A673 (cell line): ENCODE data around the gene IQGAP3. TPM values are rescaled to one million over a fixed set of nuclear protein-coding genes. Genes with fewer than 3 reads are reported as not detected.

Source experiments
- BruUV-seq: library from RNA; stranded (reverse); fragments of 400-500 nt; replicated peaks from 2 replicates; lab custom pipeline; 2021; lab: Mats Ljungman, UMichigan
- CTCF ChIA-PET: fragments of 300-600 bp; sonication (Branson Sonifier 250); formaldehyde crosslinking; loops from one replicate; lab custom pipeline; 2022; ENCODE audit warnings: antibody characterized with exemption; lab: Charles Lee
- POLR2A ChIA-PET: fragments of 300-600 bp; sonication (Branson Sonifier 250); formaldehyde crosslinking; loops from one replicate; lab custom pipeline; 2022; ENCODE audit warnings: antibody characterized with exemption; ENCODE audit not compliant: low non-redundant PET; lab: Charles Lee
- DNase-seq: peaks from one replicate; pipeline ENCODE4 v3.0.0-alpha.2; 2015; ENCODE audit warnings: low spot score
- H3K27ac ChIP-seq: fragments of 200-600 bp; sonication (generic); 2 replicates; pipeline ENCODE4 v1.5.1; 2016; ENCODE audit warnings: mixed run types, low read depth, mild to moderate bottlenecking, mixed read lengths, antibody characterized with exemption, low read length; ENCODE audit not compliant: poor library complexity, severe bottlenecking
- H3K27me3 ChIP-seq: fragments of 200-600 bp; sonication (generic); replicated peaks from 2 replicates; pipeline ENCODE4 v1.6.1; 2017; ENCODE audit warnings: mixed run types, low read depth, mild to moderate bottlenecking, mixed read lengths, antibody characterized with exemption, low read length; ENCODE audit not compliant: insufficient read depth, poor library complexity
- H3K36me3 ChIP-seq: fragments of 200-600 bp; sonication (generic); 2 replicates; pipeline ENCODE4 v1.6.1; 2016; ENCODE audit warnings: mixed run types, mild to moderate bottlenecking, mixed read lengths, antibody characterized with exemption, low read length; ENCODE audit not compliant: insufficient read depth, poor library complexity, severe bottlenecking
- H3K4me1 ChIP-seq: fragments of 200-600 bp; sonication (generic); 2 replicates; pipeline ENCODE4 v1.6.1; 2017; ENCODE audit warnings: mixed run types, mild to moderate bottlenecking, mixed read lengths, antibody characterized with exemption, low read length; ENCODE audit not compliant: insufficient read depth, poor library complexity, severe bottlenecking
- H3K4me3 ChIP-seq: fragments of 200-600 bp; sonication (generic); 2 replicates; pipeline ENCODE4 v1.5.1; 2016; ENCODE audit warnings: low read depth, mixed run types, mild to moderate bottlenecking, mixed read lengths, low read length; ENCODE audit not compliant: poor library complexity, severe bottlenecking
- H3K9me3 ChIP-seq: fragments of 200-600 bp; sonication (generic); 2 replicates; pipeline ENCODE4 v1.6.1; 2016; ENCODE audit warnings: mixed run types, low read depth, mild to moderate bottlenecking, mixed read lengths, antibody characterized with exemption, low read length; ENCODE audit not compliant: poor library complexity, severe bottlenecking
- EZH2 ChIP-seq: fragments of 200-600 bp; sonication (generic); IDR thresholded peaks from 2 replicates; pipeline ENCODE4 v1.6.1; 2017; ENCODE audit warnings: borderline replicate concordance, low read depth, mild to moderate bottlenecking, mixed read lengths, antibody characterized with exemption, low read length; ENCODE audit not compliant: poor library complexity, severe bottlenecking
- intact Hi-C: fragments of 100-400 bp; cut with micrococcal nuclease; formaldehyde crosslinking; loops from one replicate; pipeline ENCODE4 v1.10.0; 2022; ENCODE audit not compliant: unreplicated experiment
- total RNA-seq: library from RNA; stranded (reverse); gene quantifications from 2 replicates; pipeline ENCODE4 v1.2.3, GENCODE V29; 2021
- TF ChIP-seq, protein P1 (sequence below): fragments of 300-800, 200-600 bp; sonication (generic); conservative IDR thresholded peaks from 2 replicates; pipeline ENCODE4 v1.5.1; 2017; ENCODE audit warnings: low read depth, mild to moderate bottlenecking, antibody characterized with exemption, low read length, moderate library complexity, mixed read lengths

Gene IQGAP3
- total RNA-seq, 1 experiment from 2014 or later, result 37.5 TPM

DNA sequence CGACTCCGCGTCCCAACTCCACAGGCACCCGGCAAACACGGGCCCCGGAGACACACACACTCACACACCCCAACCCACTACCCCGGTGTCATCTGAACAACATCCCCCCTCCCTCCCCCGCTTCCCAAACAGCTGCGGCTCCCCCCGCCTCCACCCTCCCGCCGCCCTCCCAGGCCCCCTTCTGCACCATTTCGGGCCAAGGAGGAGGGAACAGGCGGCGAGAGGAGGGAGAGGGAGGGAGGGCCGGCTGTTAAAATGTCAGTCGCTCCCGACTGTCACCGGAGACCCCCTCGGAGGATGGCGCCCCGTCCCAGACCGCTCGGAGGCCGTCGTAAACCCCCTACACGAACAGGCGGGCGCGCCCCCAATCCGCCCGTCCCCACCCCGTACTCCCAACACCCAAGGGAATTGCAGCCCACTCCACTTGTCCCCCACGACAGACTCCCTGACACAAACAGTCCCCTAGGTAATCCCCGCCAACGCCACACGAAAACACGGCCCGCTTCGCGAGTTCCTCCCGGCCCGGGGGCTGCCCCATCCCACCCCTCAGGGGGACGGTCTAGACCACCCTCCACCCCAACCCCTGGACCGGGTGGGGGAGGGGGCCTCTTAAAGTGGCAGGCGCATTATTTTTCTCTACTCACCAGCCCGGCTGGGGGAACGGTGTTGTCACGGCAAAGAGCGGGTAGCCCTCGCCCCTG, 72.4 kb downstream of the IQGAP3 start:
- BruUV-seq, result TSS peak; percentile 80
- ChIA-PET CTCF (interaction anchor here (0.6 to 3.2 kb wide), 4 partner anchors 16 to 119 kb away, joined by 3 to 28 read pairs (median 5); partner anchors contain the start of gene HAPLN2), POLR2A (interaction anchor here (0.6 kb wide), 5 partner anchors 8 to 1535 kb away, joined by 4 to 11 read pairs (median 7); no protein-coding TSS in a partner anchor)
- TF ChIP-seq, protein P1, sequence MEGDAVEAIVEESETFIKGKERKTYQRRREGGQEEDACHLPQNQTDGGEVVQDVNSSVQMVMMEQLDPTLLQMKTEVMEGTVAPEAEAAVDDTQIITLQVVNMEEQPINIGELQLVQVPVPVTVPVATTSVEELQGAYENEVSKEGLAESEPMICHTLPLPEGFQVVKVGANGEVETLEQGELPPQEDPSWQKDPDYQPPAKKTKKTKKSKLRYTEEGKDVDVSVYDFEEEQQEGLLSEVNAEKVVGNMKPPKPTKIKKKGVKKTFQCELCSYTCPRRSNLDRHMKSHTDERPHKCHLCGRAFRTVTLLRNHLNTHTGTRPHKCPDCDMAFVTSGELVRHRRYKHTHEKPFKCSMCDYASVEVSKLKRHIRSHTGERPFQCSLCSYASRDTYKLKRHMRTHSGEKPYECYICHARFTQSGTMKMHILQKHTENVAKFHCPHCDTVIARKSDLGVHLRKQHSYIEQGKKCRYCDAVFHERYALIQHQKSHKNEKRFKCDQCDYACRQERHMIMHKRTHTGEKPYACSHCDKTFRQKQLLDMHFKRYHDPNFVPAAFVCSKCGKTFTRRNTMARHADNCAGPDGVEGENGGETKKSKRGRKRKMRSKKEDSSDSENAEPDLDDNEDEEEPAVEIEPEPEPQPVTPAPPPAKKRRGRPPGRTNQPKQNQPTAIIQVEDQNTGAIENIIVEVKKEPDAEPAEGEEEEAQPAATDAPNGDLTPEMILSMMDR, result no peak
- TF ChIP-seq EZH2, result no peak
- peak overlapping the region; percentile 98 for H3K4me3 ChIP-seq
- no peaks in the 10 kb centered on the region for H3K36me3 ChIP-seq
- no peaks in the 10 kb centered on the region for H3K9me3 ChIP-seq
- peak overlapping the region; percentile 98 for H3K27ac ChIP-seq
- no peaks in the 10 kb centered on the region for H3K27me3 ChIP-seq
- intact Hi-C loops, result no loop called here
- DNase-seq, result peak; percentile 53
- H3K4me1 ChIP-seq, result peaks cover 63% of the 10 kb centered on the region

DNA sequence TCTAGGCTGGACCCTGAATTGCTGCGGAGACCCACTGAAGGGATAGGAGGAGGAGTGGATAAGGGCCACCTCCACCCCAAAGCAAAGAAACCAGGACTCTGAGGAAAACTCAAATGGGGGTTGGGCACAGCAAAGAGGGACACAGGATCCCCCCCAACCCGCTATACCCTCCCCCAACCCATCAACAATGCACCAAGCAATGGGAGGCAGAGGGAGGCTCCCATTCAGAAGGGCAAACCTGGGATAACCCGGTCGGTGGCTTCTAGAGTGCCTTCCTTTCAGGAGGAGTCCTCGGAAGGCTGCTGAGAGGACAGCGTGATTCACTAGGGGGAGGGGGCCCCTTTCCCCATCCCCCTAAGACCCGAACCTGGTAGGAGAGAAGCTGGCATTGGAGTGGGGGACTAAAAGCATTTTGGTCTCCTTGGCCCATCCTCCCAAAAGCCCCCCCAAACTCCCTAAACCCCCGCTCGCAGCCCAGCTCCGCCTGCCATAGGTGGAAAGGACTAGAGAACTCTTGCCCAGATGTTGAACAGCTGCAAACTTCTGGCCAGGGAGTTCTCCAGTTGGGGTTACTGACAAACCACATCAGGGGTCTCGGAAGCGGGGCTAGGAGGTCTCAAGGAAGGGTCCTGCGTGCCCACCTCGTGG, 73.0 kb downstream of the IQGAP3 start:
- peaks cover 56% of the 10 kb centered on the region for H3K4me1 ChIP-seq
- no peak for TF ChIP-seq EZH2
- TF ChIP-seq, protein P1, result no peak
- no peak for DNase-seq
- BruUV-seq, result no TSS peak
- H3K36me3 ChIP-seq, result no peaks in the 10 kb centered on the region
- CTCF ChIA-PET, result interaction anchor here (0.6 to 3.2 kb wide), 2 partner anchors 18 to 114 kb away, joined by 3 to 28 read pairs; no protein-coding TSS in a partner anchor
- peak overlapping the region; percentile 98 for H3K4me3 ChIP-seq
- peak overlapping the region; percentile 31 for H3K27ac ChIP-seq
- no peaks in the 10 kb centered on the region for H3K9me3 ChIP-seq
- POLR2A ChIA-PET, result interaction anchor here (0.6 kb wide), 1 partner anchor 9 kb away, joined by 11 read pairs; no protein-coding TSS in a partner anchor
- H3K27me3 ChIP-seq, result no peaks in the 10 kb centered on the region
- intact Hi-C loops, result no loop called here

DNA sequence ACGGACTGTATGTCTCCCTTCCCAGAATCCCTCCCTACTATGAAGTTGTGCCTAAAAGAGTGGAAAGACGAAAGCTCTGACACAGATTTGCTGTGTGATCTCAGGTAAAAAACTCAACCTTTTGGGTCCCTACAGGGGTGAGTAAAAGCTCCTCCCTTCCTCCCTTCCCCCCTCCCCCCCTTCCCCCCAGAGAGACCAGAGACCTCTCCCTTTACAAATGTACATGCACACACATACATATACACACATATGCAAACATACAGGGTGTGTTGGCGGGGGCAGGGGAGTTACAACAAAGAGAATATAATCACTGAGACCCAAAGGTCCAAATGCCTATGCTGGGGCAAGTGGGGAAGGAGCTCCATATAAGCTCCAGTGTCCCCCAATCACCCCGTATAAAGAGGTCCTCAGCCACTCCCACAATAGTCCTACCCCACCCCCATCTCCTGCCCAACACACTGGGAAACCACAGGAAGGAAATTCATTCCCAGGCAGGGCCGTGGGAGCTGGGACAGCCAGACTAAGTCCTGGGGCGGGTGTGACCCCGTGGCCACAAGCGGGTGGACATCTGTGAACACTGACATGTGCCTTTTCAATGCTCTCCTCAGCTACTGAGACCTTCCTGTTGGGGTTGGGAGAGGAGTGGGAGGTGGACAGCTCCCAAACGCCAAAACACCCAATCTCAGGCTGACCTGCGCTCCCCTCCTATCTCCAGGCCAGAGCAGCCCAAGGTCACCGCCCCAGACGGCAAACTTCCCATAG, 73.8 kb downstream of the IQGAP3 start:
- H3K27me3 ChIP-seq, result no peaks in the 10 kb centered on the region
- H3K27ac ChIP-seq, result peak overlapping the region; percentile 31
- TF ChIP-seq, protein P1, result no peak
- TF ChIP-seq EZH2, result no peak
- POLR2A ChIA-PET, result no interaction called here
- CTCF ChIA-PET, result interaction anchor here (3.2 kb wide), 1 partner anchor 18 kb away, joined by 28 read pairs; no protein-coding TSS in a partner anchor
- intact Hi-C loops, result no loop called here
- peak overlapping the region; percentile 98 for H3K4me3 ChIP-seq
- peaks cover 49% of the 10 kb centered on the region for H3K4me1 ChIP-seq
- DNase-seq, result no peak
- no peaks in the 10 kb centered on the region for H3K36me3 ChIP-seq
- H3K9me3 ChIP-seq, result no peaks in the 10 kb centered on the region
- BruUV-seq, result no TSS peak
